ENCODE measurements around the gene TMEM164.
A peak's percentile ranks its signal among the peaks of the same experiment; 100 is the strongest.

The TMEM164 gene

GRCh38 chrX:110219920-110220319, 217.0 kb downstream of the TMEM164 start:
- no peak for DNase-seq (ENCODE audit: insufficient read length, low spot score)
- TF ChIP-seq CTCF (IDR thresholded peaks at IDR 0.05; ENCODE audit: insufficient read depth, missing control alignments), result no peak
- no peak for FAIRE-seq

GRCh38 chrX:110222497-110223257, 219.8 kb downstream of the TMEM164 start:
- TF ChIP-seq CTCF (IDR thresholded peaks at IDR 0.05; ENCODE audit: insufficient read depth, missing control alignments), result no peak
- FAIRE-seq, result no peak
- no peak for DNase-seq (ENCODE audit: insufficient read length, low spot score)

- DNase-seq (ENCODE audit: insufficient read length, low spot score) (no peak), FAIRE-seq (peak; percentile 60)
- TF ChIP-seq CTCF (IDR thresholded peaks at IDR 0.05; ENCODE audit: insufficient read depth, missing control alignments), result no peak
Measured at GRCh38 chrX:110224926-110225617, 222.2 kb downstream of the TMEM164 start.

- TF ChIP-seq CTCF (IDR thresholded peaks at IDR 0.05; ENCODE audit: insufficient read depth, missing control alignments), result no peak
- DNase-seq (ENCODE audit: insufficient read length, low spot score), result no peak
- no peak for FAIRE-seq
Measured at GRCh38 chrX:110226931-110227330, 224.0 kb downstream of the TMEM164 start.
